ENCODE measurements around the gene OR2V2.
"Not testable (repeated sequence)": the region's sequence is repeated elsewhere in the genome, so short reads cannot be mapped to it uniquely, and the experiment has no call there.

The OR2V2 gene

GRCh38 chr5:181105391-181106025 lies 41.9 kb upstream of the OR2V2 start:
- H3K4me3 ChIP-seq (ENCODE audit: low read length), result no peak overlapping the region
- no peak for TF ChIP-seq CTCF (conservative IDR thresholded peaks at IDR 0.05; ENCODE audit: low read length)
- DNase-seq (ENCODE audit: low read depth), result no peak

- H3K4me3 ChIP-seq (ENCODE audit: low read length), result no peak overlapping the region
- no peak for TF ChIP-seq CTCF (conservative IDR thresholded peaks at IDR 0.05; ENCODE audit: low read length)
- DNase-seq (ENCODE audit: low read depth), result no peak
Measured at GRCh38 chr5:181107699-181108098, 39.7 kb upstream of the OR2V2 start.

DNA sequence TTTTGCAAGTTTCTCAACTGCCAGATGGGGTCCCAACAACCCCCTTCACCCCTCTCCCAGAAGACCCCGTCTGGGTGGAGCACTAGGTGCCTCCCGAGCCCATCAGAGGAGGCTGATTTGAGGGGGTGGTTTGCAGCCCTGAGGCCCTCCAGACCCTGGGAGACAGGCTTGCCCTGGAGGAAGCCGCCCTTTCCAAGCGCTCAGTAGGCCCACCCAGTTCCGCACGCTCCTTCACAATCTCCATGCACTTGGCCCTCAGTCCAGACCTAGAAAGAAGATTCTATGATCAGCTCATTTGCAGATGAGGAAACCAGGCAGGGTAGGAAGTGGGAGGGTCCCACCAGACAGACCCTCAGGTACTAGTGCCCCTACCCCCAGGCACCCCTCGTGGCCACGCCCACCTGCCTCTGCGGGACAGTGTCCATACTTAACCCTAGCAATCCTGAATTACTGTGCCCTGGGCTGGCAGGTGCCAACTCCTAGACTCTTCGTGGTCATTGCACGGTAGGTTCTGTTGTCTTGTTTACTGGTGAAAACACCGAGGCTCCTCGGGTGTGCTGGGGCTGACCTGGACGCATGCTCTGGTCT lies 38.7 kb upstream of the OR2V2 start:
- no peak for DNase-seq (ENCODE audit: low read depth)
- no peak overlapping the region for H3K4me3 ChIP-seq (ENCODE audit: low read length)
- no peak for TF ChIP-seq CTCF (conservative IDR thresholded peaks at IDR 0.05; ENCODE audit: low read length)

- DNase-seq (ENCODE audit: low read depth), result no peak
- no peak overlapping the region for H3K4me3 ChIP-seq (ENCODE audit: low read length)
- no peak for TF ChIP-seq CTCF (conservative IDR thresholded peaks at IDR 0.05; ENCODE audit: low read length)
Measured at GRCh38 chr5:181109489-181110013, 37.8 kb upstream of the OR2V2 start.

GRCh38 chr5:181111010-181111409 lies 36.4 kb upstream of the OR2V2 start:
- H3K4me3 ChIP-seq (ENCODE audit: low read length), result no peak overlapping the region
- no peak for DNase-seq (ENCODE audit: low read depth)
- no peak for TF ChIP-seq CTCF (conservative IDR thresholded peaks at IDR 0.05; ENCODE audit: low read length)

DNA sequence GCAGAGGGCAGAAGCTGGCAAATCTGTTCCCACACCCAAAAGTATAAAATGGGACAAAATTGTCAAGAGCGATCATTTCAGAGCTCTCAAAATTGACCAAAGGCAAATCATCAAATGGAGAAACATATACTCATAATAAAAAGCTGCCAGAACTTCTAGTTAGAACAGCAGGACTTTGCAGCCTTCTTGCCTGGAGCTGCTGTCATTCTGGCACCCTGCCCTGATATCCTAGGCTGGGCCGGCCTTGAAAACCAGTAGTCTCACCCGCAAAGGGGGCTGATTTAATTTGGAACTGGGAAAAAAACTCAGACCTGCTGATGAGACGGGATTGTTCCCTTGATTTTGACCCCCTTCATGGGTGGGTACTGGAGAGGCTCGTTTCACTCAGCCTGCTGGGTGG lies 34.9 kb upstream of the OR2V2 start:
- no peak for TF ChIP-seq CTCF (conservative IDR thresholded peaks at IDR 0.05; ENCODE audit: low read length)
- H3K4me3 ChIP-seq (ENCODE audit: low read length), result no peak overlapping the region
- DNase-seq (ENCODE audit: low read depth), result no peak

DNA sequence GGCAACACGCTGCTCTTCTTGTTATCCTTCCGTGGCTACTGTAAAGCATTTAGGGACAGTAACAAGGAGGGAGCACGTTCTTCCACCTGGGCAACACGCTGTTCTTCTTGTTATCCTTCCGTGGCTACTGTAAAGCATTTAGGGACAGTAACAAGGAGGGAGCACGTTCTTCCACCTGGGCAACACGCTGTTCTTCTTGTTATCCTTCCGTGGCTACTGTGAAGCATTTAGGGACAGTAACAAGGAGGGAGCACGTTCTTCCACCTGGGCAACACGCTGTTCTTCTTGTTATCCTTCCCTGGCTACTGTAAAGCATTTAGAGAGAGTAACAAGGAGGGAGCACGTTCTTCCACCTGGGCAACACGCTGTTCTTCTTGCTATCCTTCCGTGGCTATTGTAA lies 33.8 kb upstream of the OR2V2 start:
- DNase-seq (ENCODE audit: low read depth); H3K4me3 ChIP-seq (ENCODE audit: low read length): not testable (repeated sequence)
